PC-3 (cell line): Measurements from ENCODE around the gene CCDC89. TPM values are rescaled to one million over a fixed set of nuclear protein-coding genes. Genes with fewer than 3 reads are reported as not detected.

Source experiments
- ATAC-seq: fragments of 200-7000 bp; cut with Tn5 transposase; 2 replicates; pipeline ENCODE4 v1.9.1; 2020; ENCODE audit warnings: mild to moderate bottlenecking, moderate library complexity
- BruUV-seq: library from RNA; stranded (reverse); fragments of 400-500 nt; replicated peaks from 2 replicates; lab custom pipeline; 2021; lab: Mats Ljungman, UMichigan
- CTCF ChIA-PET: fragments of 300-600 bp; sonication (Branson Sonifier 250); formaldehyde crosslinking; loops from one replicate; lab custom pipeline; 2022; ENCODE audit warnings: antibody characterized with exemption; lab: Charles Lee
- POLR2A ChIA-PET: fragments of 300-600 bp; sonication (Branson Sonifier 250); formaldehyde crosslinking; loops from one replicate; lab custom pipeline; 2022; ENCODE audit warnings: antibody characterized with exemption; ENCODE audit not compliant: unreplicated experiment; lab: Charles Lee
- DNase-seq: peaks from one replicate; pipeline ENCODE4 v3.0.0-alpha.2; 2015
- H2AFZ ChIP-seq: fragments of 300-600 bp; sonication (generic); 2 replicates; pipeline ENCODE4 v1.6.0; 2016; ENCODE audit warnings: antibody characterized with exemption, low read length
- H3F3A ChIP-seq: fragments of 300-600 bp; sonication (generic); one replicate; pipeline ENCODE4 v1.6.0; 2017; ENCODE audit warnings: antibody characterized with exemption, low read length, control low read depth, mild to moderate bottlenecking; ENCODE audit not compliant: unreplicated experiment
- H3K27ac ChIP-seq: fragments of 300-600 bp; sonication (generic); 2 replicates; pipeline ENCODE4 v1.5.1; 2016; ENCODE audit warnings: mild to moderate bottlenecking, low read length
- H3K27me3 ChIP-seq: fragments of 300-600 bp; sonication (generic); 2 replicates; pipeline ENCODE4 v1.6.1; 2016; ENCODE audit warnings: low read length, mixed read lengths
- H3K36me3 ChIP-seq: fragments of 300-600 bp; sonication (generic); 2 replicates; pipeline ENCODE4 v1.6.1; 2016; ENCODE audit warnings: low read depth, mixed run types, low read length, mixed read lengths
- H3K4me1 ChIP-seq: fragments of 300-600 bp; sonication (generic); 2 replicates; pipeline ENCODE4 v1.5.1; 2016; ENCODE audit warnings: low read length; ENCODE audit not compliant: insufficient read depth
- H3K4me2 ChIP-seq: fragments of 300-600 bp; sonication (generic); 2 replicates; pipeline ENCODE4 v1.6.0; 2016; ENCODE audit warnings: low read length
- H3K4me3 ChIP-seq: fragments of 300-600 bp; sonication (generic); 2 replicates; pipeline ENCODE4 v1.5.1; 2016; ENCODE audit warnings: mild to moderate bottlenecking, low read length, mixed read lengths
- H3K79me2 ChIP-seq: fragments of 300-600 bp; sonication (generic); 2 replicates; pipeline ENCODE4 v1.6.1; 2017; ENCODE audit warnings: low read length, mixed read lengths
- H3K9ac ChIP-seq: fragments of 300-600 bp; sonication (generic); 2 replicates; pipeline ENCODE4 v1.6.0; 2016; ENCODE audit warnings: mild to moderate bottlenecking, low read length
- H3K9me2 ChIP-seq: fragments of 300-600 bp; sonication (generic); replicated peaks from 2 replicates; pipeline ENCODE4 v1.6.1; 2016; ENCODE audit warnings: mixed run types, low read length, mixed read lengths
- H3K9me3 ChIP-seq: fragments of 300-600 bp; sonication (generic); 2 replicates; pipeline ENCODE4 v1.6.1; 2016; ENCODE audit warnings: low read length, mixed read lengths
- H4K20me1 ChIP-seq: fragments of 300-600 bp; sonication (generic); 2 replicates; pipeline ENCODE4 v1.6.1; 2016; ENCODE audit warnings: low read length, mixed read lengths
- EZH2 ChIP-seq: fragments of 300-600 bp; sonication (generic); IDR thresholded peaks from one replicate; pipeline ENCODE4 v1.6.1; 2017; ENCODE audit warnings: antibody characterized with exemption, mild to moderate bottlenecking, low read length; ENCODE audit not compliant: unreplicated experiment
- EZH2phosphoT487 ChIP-seq: fragments of 300-600 bp; sonication (generic); IDR thresholded peaks from 2 replicates; pipeline ENCODE4 v1.6.1; 2018; ENCODE audit warnings: mild to moderate bottlenecking, antibody characterized with exemption, low read length, borderline replicate concordance
- intact Hi-C: fragments of 100-400 bp; cut with micrococcal nuclease; formaldehyde crosslinking; loops from 2 replicates; pipeline ENCODE4 v1.9.0; 2023
- total RNA-seq: library from RNA; depleted of rRNA; stranded (reverse); fragments of >200 nt; gene quantifications from 2 replicates; pipeline ENCODE4 v1.2.3, GENCODE V29; 2014
- TF ChIP-seq, protein P1 (sequence below): fragments of 300-600 bp; sonication (generic); conservative IDR thresholded peaks from 2 replicates; pipeline ENCODE4 v1.5.1; 2017; ENCODE audit warnings: antibody characterized with exemption, low read depth, mild to moderate bottlenecking, low read length

Gene CCDC89
- total RNA-seq, 1 experiment from 2014 or later, result 0.55 TPM

DNA sequence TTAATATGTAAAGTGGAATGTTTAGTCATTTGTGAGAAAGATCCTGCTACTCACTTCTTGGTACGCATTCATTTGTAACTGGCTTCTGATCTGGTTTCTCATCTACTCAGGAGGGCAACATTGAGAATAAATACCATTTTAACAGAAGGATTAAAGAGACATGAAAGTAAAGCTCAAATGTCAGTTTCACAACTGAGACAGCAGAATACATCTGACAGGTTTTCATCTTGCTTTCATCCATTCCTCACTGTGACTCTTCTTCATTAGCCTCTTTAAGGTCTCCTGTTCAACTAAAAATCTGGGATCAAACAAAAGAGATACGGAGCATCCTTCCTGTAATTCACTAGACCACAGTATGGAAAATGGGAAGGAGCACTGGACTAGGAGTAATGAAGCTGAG, 31.4 kb upstream of the CCDC89 start:
- Histone ChIP-seq H3K27me3 (no peaks in the 10 kb centered on the region), H3K9ac (no peak overlapping the region), H2AFZ (no peak overlapping the region), H3F3A (no peaks in the 10 kb centered on the region), H4K20me1 (no peaks in the 10 kb centered on the region), H3K79me2 (no peaks in the 10 kb centered on the region), H3K9me2 (no peaks in the 10 kb centered on the region), H3K36me3 (0 out of 2 replicates have a peak, but pooled peaks cover 5% of the 10 kb centered on the region), H3K9me3 (no peaks in the 10 kb centered on the region), H3K4me1 (peaks cover 21% of the 10 kb centered on the region), H3K4me3 (no peak overlapping the region), H3K4me2 (no peak overlapping the region), H3K27ac (no peak overlapping the region)
- intact Hi-C loops, result no loop called here
- CTCF ChIA-PET, result no interaction called here
- TF ChIP-seq EZH2, result no peak
- TF ChIP-seq, protein P1, sequence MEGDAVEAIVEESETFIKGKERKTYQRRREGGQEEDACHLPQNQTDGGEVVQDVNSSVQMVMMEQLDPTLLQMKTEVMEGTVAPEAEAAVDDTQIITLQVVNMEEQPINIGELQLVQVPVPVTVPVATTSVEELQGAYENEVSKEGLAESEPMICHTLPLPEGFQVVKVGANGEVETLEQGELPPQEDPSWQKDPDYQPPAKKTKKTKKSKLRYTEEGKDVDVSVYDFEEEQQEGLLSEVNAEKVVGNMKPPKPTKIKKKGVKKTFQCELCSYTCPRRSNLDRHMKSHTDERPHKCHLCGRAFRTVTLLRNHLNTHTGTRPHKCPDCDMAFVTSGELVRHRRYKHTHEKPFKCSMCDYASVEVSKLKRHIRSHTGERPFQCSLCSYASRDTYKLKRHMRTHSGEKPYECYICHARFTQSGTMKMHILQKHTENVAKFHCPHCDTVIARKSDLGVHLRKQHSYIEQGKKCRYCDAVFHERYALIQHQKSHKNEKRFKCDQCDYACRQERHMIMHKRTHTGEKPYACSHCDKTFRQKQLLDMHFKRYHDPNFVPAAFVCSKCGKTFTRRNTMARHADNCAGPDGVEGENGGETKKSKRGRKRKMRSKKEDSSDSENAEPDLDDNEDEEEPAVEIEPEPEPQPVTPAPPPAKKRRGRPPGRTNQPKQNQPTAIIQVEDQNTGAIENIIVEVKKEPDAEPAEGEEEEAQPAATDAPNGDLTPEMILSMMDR, result no peak
- no peak for TF ChIP-seq EZH2phosphoT487
- no TSS peak for BruUV-seq
- POLR2A ChIA-PET, result no interaction called here
- DNase-seq, result no peak
- ATAC-seq, result no peak

DNA sequence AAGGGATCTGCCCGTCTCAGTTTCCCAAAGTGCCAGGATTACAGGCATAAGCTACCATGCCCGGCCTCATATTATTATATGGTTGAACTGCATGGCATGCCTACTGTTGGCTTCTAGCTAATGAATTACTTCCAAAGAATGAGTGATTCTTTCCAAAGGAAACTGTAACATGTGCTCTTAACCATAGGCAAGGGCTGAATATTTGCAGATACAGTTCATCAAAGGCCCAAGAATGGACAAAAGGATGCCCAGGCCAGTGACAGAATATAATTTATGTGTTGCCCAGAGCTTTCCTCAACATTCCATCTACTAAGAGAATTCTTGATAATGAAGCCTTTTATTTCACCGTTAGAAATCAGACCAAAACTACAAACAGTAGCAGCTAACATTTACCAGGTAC, 27.0 kb upstream of the CCDC89 start:
- TF ChIP-seq, protein P1, result no peak
- TF ChIP-seq EZH2phosphoT487, result no peak
- no peak for TF ChIP-seq EZH2
- no peak for ATAC-seq

DNA sequence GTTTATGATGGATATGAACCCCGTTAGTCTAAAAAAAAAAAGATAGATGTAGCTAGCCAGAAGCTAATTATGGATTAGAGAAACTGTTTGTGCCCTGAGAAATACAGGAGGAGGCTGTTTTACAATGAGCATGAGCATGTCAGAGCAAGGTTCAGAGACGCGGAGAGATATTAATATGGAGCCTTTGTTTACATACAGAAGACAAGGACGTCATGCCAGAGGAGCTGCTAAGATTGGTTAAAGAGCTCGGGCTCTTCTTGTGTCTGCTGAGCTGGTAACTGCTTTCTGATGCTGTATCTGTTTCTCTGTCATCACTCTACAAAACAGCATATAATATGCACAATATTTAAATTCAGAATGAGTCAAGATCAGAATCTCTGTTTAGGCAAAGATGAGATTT, 24.9 kb upstream of the CCDC89 start:
- Histone ChIP-seq H3K27ac (no peak overlapping the region), H3K4me2 (no peak overlapping the region), H3K9me3 (no peaks in the 10 kb centered on the region), H3K4me3 (no peak overlapping the region), H3K4me1 (no peaks in the 10 kb centered on the region), H3K9me2 (no peaks in the 10 kb centered on the region), H3K36me3 (0 out of 2 replicates have a peak, but pooled peaks cover 5% of the 10 kb centered on the region), H4K20me1 (no peaks in the 10 kb centered on the region), H3K9ac (no peak overlapping the region), H3K79me2 (no peaks in the 10 kb centered on the region), H3K27me3 (no peaks in the 10 kb centered on the region), H2AFZ (no peak overlapping the region), H3F3A (no peaks in the 10 kb centered on the region)
- DNase-seq (no peak), ATAC-seq (no peak)
- ChIA-PET POLR2A (no interaction called here), CTCF (no interaction called here)
- intact Hi-C loops, result no loop called here
- BruUV-seq, result no TSS peak
- TF ChIP-seq EZH2phosphoT487 (no peak), EZH2 (no peak)
- TF ChIP-seq, protein P1, result no peak

More for the DNA sequence above, 27.0 kb upstream of the CCDC89 start:
- Histone ChIP-seq H3K79me2 (no peaks in the 10 kb centered on the region), H3K9me3 (no peaks in the 10 kb centered on the region), H3K27me3 (no peaks in the 10 kb centered on the region), H2AFZ (no peak overlapping the region), H3K4me1 (no peaks in the 10 kb centered on the region; the same call in 1 of the 2 replicates), H3K9me2 (no peaks in the 10 kb centered on the region), H3K4me2 (no peak overlapping the region), H3K4me3 (no peak overlapping the region), H4K20me1 (no peaks in the 10 kb centered on the region), H3K27ac (no peak overlapping the region), H3F3A (no peaks in the 10 kb centered on the region), H3K36me3 (0 out of 2 replicates have a peak, but pooled peaks cover 5% of the 10 kb centered on the region), H3K9ac (no peak overlapping the region)
- intact Hi-C loops, result no loop called here
- DNase-seq, result no peak
- POLR2A ChIA-PET, result no interaction called here
- BruUV-seq, result no TSS peak
- CTCF ChIA-PET, result no interaction called here
